Bronchial epithelial cell (primary cell): ENCODE data around the gene FLNC. TPM values are rescaled to one million over a fixed set of nuclear protein-coding genes. Genes with fewer than 3 reads are reported as not detected.

Source experiments
- DNase-seq: peaks from one replicate; pipeline ENCODE4 v3.0.0-alpha.2; 2010; ENCODE audit warnings: low read depth
- FAIRE-seq: peaks from 2 replicates; lab custom pipeline; 2011; peaks lifted over from hg19 to GRCh38; lab: Jason Lieb, UNC
- H3K27me3 ChIP-seq: 2 replicates; pipeline ENCODE4 v1.5.1; 2011; ENCODE audit warnings: low read length; ENCODE audit not compliant: control insufficient read depth, insufficient read depth
- H3K36me3 ChIP-seq: 2 replicates; pipeline ENCODE4 v1.5.1; 2011; ENCODE audit warnings: low read length; ENCODE audit not compliant: control insufficient read depth, insufficient read depth
- H3K4me3 ChIP-seq: 2 replicates; pipeline ENCODE4 v1.5.1; 2011; ENCODE audit warnings: mild to moderate bottlenecking, low read depth, low read length, control low read depth
- total RNA-seq: library from RNA; depleted of rRNA; stranded (reverse); fragments of >200 nt; gene quantifications from 2 replicates; pipeline ENCODE4 v1.2.1, GENCODE V29; 2014
- TF ChIP-seq, protein P1 (sequence below): IDR thresholded peaks from 2 replicates; pipeline ENCODE4 v1.5.1; 2011; ENCODE audit warnings: mild to moderate bottlenecking, moderate library complexity, low read length, control low read depth, inconsistent platforms; ENCODE audit not compliant: insufficient read depth, severe bottlenecking

FLNC gene
- total RNA-seq, 1 donor from 2014 or later = 1.8 TPM

DNA sequence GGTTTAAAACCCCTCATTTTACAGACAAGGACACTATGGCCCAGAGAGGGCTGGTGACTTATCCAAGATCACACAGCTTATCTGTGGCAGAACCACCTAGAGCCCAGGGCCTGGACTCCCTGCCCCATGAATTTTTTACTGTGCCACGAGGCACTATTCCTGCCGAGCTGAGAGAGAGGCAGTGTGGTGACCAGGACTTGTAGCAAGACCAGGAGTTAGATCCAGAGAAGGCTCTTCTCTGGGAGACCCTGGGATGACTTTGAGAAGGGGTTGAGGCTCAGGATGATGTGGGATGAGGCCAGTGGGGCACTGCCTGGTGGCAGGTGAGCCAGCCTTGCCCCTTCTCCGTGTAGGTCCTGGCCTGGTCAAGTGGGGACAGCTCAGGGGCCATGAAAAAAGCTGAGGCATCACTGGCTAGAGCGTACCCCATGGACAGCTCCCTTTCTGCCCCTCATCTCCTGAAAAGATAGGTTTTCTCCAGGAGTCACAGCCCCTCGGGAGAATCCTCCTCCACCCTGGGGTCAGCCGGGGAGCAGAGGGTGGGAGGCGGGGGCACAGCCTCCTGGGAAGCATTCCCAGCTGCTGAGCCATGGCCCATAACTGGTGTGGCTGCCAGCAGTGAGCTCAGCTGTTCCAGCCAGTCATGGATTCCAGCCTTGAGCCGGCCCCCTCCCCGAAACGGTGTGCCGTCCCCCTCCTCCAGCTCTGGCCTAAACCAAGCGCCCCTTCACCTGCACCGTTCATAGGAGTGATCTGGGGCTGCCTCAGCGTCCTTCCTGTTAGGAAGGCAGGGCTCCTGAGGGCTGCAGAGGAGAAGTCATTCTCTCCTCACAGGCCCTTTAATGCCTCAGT lies 5.8 kb downstream of the FLNC start:
- Histone ChIP-seq H3K27me3 (peaks cover 14% of the 10 kb centered on the region), H3K36me3 (no peaks in the 10 kb centered on the region), H3K4me3 (no peak overlapping the region)
- TF ChIP-seq, protein P1, sequence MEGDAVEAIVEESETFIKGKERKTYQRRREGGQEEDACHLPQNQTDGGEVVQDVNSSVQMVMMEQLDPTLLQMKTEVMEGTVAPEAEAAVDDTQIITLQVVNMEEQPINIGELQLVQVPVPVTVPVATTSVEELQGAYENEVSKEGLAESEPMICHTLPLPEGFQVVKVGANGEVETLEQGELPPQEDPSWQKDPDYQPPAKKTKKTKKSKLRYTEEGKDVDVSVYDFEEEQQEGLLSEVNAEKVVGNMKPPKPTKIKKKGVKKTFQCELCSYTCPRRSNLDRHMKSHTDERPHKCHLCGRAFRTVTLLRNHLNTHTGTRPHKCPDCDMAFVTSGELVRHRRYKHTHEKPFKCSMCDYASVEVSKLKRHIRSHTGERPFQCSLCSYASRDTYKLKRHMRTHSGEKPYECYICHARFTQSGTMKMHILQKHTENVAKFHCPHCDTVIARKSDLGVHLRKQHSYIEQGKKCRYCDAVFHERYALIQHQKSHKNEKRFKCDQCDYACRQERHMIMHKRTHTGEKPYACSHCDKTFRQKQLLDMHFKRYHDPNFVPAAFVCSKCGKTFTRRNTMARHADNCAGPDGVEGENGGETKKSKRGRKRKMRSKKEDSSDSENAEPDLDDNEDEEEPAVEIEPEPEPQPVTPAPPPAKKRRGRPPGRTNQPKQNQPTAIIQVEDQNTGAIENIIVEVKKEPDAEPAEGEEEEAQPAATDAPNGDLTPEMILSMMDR = no peak
- DNase-seq (no peak), FAIRE-seq (no peak)

DNA sequence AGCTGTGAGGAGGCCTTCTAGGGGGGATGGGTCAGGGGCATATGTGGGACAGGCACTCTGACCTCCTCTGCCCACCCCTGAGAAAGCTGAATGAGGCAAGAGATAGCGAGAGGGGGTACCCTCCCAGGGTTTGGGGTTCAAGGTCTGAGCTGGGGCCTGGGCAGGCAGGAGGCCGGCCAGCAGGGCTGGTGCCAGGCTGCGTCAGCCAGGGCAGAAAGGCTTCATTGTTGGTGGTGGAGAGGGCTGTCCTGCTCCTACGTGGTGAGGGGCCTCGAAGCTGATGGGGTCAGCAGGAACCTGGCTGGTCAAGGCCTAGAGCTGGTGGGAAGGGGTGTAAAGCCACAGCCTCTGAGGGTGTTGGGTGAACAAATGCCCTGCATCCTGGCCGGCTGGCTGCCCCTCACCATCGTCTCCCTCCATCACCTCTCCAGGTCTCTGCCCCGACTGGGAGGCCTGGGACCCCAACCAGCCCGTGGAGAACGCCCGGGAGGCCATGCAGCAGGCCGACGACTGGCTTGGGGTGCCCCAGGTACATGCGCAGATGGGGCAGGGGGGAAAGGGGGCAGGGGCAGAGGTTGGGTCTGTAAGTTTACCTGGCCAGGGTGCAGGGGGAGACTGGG lies 6.6 kb downstream of the FLNC start:
- Histone ChIP-seq H3K27me3 (peaks cover 8% of the 10 kb centered on the region), H3K36me3 (no peaks in the 10 kb centered on the region), H3K4me3 (no peak overlapping the region)
- TF ChIP-seq, protein P1 = no peak
- no peak for FAIRE-seq
- DNase-seq = no peak

DNA sequence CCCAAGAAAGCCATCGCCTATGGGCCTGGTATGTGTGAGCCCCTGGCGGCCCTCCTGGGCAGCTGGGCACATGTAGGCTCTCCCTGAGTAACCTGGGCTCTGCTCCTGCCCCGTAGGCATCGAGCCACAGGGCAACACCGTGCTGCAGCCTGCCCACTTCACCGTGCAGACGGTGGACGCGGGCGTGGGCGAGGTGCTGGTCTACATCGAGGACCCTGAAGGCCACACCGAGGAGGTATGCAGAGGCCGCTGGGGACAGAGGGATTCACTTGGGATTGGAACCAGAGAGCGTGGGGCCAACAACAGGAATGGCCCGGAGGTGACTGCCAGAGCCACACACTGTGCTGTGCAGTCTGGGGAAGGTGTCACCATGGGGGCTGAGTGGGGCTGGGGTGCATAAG lies 7.3 kb downstream of the FLNC start:
- TF ChIP-seq, protein P1 = no peak
- FAIRE-seq = no peak

DNA sequence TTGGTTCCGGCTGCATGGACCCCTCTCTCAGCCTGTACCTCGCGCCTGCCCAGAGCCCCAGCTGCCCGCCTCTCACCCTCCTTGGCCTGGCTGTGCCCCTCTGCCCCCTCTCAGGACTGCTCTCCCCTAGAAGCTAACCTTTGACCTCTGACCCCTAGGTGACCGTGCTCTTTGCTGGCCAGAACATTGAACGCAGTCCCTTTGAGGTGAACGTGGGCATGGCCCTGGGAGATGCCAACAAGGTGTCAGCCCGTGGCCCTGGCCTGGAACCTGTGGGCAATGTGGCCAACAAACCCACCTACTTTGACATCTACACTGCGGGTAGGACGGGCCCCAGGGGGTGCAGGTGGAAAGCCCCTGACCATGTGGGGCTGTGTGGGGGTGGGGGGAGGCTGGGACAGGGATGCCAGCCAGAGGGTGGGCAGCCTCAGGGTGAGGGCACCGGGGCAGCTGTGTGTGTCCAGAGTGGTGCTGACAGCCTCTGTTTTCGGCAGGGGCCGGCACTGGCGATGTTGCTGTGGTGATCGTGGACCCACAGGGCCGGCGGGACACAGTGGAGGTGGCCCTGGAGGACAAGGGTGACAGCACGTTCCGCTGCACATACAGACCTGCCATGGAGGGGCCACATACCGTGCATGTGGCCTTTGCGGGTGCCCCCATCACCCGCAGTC lies 8.0 kb downstream of the FLNC start:
- no peak overlapping the region for H3K4me3 ChIP-seq
- H3K27me3 ChIP-seq = no peaks in the 10 kb centered on the region
- FAIRE-seq = no peak
- no peak for DNase-seq
- H3K36me3 ChIP-seq = no peaks in the 10 kb centered on the region
- TF ChIP-seq, protein P1 = no peak

More for the DNA sequence above, 7.3 kb downstream of the FLNC start:
- Histone ChIP-seq H3K27me3 (peaks cover 3% of the 10 kb centered on the region), H3K4me3 (no peak overlapping the region), H3K36me3 (no peaks in the 10 kb centered on the region)
- DNase-seq = no peak

DNA sequence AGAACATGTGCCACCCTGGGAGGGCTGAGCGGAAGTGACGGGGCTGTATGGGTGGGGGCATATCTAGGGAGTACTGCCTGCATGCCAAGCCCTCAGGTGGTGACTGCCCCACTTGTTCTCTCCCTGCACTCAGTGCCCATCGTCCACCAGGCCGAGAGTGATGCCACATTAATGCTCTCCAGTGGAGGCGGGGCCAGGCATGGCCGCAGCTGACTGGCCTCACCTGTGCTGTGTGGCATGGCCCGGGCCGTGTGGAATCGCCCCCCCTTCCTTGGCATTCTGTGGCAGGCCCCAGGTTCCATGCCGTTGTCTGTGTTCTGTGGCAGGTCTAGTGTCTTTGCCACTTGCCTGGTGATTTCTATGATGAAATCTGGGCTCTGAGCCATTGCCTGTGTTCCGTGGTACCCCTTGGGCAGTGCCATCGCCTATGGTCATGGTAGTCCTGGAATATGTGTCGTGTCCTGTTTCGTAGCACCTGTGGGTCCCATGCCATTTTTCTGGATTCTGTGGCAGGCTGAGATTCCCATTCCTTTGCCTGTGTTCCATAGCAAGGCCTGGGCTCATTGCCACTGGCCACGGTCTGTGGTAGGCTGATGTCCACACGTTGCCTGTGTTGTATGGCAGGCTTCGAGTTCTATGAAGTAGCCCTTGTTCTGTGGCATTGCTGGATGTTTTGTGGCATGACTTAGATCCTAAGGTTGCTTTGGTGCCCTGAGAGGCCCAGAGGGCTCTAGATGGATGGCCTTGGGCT lies 8.9 kb downstream of the FLNC start:
- DNase-seq (no peak), FAIRE-seq (no peak)
- Histone ChIP-seq H3K27me3 (no peaks in the 10 kb centered on the region), H3K36me3 (no peaks in the 10 kb centered on the region), H3K4me3 (no peak overlapping the region)
- TF ChIP-seq, protein P1 = no peak
